ENCODE measurements around the gene TAGLN.

- TF ChIP-seq, protein P1, sequence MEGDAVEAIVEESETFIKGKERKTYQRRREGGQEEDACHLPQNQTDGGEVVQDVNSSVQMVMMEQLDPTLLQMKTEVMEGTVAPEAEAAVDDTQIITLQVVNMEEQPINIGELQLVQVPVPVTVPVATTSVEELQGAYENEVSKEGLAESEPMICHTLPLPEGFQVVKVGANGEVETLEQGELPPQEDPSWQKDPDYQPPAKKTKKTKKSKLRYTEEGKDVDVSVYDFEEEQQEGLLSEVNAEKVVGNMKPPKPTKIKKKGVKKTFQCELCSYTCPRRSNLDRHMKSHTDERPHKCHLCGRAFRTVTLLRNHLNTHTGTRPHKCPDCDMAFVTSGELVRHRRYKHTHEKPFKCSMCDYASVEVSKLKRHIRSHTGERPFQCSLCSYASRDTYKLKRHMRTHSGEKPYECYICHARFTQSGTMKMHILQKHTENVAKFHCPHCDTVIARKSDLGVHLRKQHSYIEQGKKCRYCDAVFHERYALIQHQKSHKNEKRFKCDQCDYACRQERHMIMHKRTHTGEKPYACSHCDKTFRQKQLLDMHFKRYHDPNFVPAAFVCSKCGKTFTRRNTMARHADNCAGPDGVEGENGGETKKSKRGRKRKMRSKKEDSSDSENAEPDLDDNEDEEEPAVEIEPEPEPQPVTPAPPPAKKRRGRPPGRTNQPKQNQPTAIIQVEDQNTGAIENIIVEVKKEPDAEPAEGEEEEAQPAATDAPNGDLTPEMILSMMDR (IDR thresholded peaks at IDR 0.05; ENCODE audit: control extremely low read depth in 1 of 3, insufficient read depth in 1 of 3, low read depth in 1 of 3, low read length in 3 of 3) = no peak
- TF ChIP-seq POLR2A (IDR thresholded peaks at IDR 0.05; ENCODE audit: control extremely low read depth in 1 of 2, low read depth in 2 of 2, low read length in 2 of 2) (no peak), HDAC6 (IDR thresholded peaks at IDR 0.05; ENCODE audit: low read depth, low read length) (no peak), PHF8 (conservative IDR thresholded peaks at IDR 0.05; ENCODE audit: low read depth, low read length) (no peak), GTF2F1 (IDR thresholded peaks at IDR 0.05; ENCODE audit: borderline replicate concordance, low read depth, low read length) (no peak), BRCA1 (IDR thresholded peaks at IDR 0.05; ENCODE audit: low read depth, low read length) (no peak), SP2 (IDR thresholded peaks at IDR 0.05; ENCODE audit: low read length) (no peak)
Measured at GRCh38 chr11:117210620-117211019, 11.4 kb downstream of the TAGLN start.
